ENCODE data around the gene DSCAML1.

Gene DSCAML1

GRCh38 chr11:117654281-117655255 is 142.4 kb downstream of the DSCAML1 start:
- DNase-seq = no peak

GRCh38 chr11:117652521-117652920 is 144.5 kb downstream of the DSCAML1 start:
- no peak for DNase-seq

GRCh38 chr11:117649296-117650055 is 147.5 kb downstream of the DSCAML1 start:
- DNase-seq = no peak

- no peak for DNase-seq
Observed at GRCh38 chr11:117647872-117648271, 149.1 kb downstream of the DSCAML1 start.

GRCh38 chr11:117647207-117647606 is 149.8 kb downstream of the DSCAML1 start:
- no peak for DNase-seq

GRCh38 chr11:117646411-117646810 is 150.6 kb downstream of the DSCAML1 start:
- no peak for DNase-seq

- no peak for DNase-seq
Observed at GRCh38 chr11:117644403-117645155, 152.4 kb downstream of the DSCAML1 start.

- DNase-seq = no peak
Observed at GRCh38 chr11:117643606-117644300, 153.3 kb downstream of the DSCAML1 start.

GRCh38 chr11:117642835-117643234 is 154.2 kb downstream of the DSCAML1 start:
- no peak for DNase-seq

- DNase-seq = no peak
Observed at GRCh38 chr11:117642396-117642795, 154.6 kb downstream of the DSCAML1 start.

GRCh38 chr11:117641008-117641915 is 155.8 kb downstream of the DSCAML1 start:
- DNase-seq = no peak

- DNase-seq = no peak
Observed at GRCh38 chr11:117640041-117640440, 157.0 kb downstream of the DSCAML1 start.

- DNase-seq = no peak
Observed at GRCh38 chr11:117639601-117640000, 157.4 kb downstream of the DSCAML1 start.

GRCh38 chr11:117638911-117639543 is 158.0 kb downstream of the DSCAML1 start:
- no peak for DNase-seq

- no peak for DNase-seq
Observed at GRCh38 chr11:117634756-117635603, 162.0 kb downstream of the DSCAML1 start.

- no peak for DNase-seq
Observed at GRCh38 chr11:117633976-117634755, 162.8 kb downstream of the DSCAML1 start.

- DNase-seq = no peak
Observed at GRCh38 chr11:117633186-117633754, 163.7 kb downstream of the DSCAML1 start.

- no peak for DNase-seq
Observed at GRCh38 chr11:117632306-117632705, 164.7 kb downstream of the DSCAML1 start.

Measured in activated gamma-delta T cell treated with Interleukin-2 at 50 U/mL for 16 hours (primary cell).